NCI-H146 treated with DMSO at 0.1 percent for 48 hours (cell line): Measurements from ENCODE around the gene PPFIA3.
"Not testable (repeated sequence)": the region's sequence is repeated elsewhere in the genome, so short reads cannot be mapped to it uniquely, and the experiment has no call there.

Source experiments
- DNase-seq: peaks from one replicate; lab custom pipeline; 2025; ENCODE audit not compliant: unreplicated experiment; lab: John Stamatoyannopoulos, UW

Gene PPFIA3

GRCh38 chr19:49173198-49173597 is 53.9 kb downstream of the PPFIA3 start:
- DNase-seq: no peak

- DNase-seq: no peak
Measured at GRCh38 chr19:49180659-49181058, 61.3 kb downstream of the PPFIA3 start.

GRCh38 chr19:49182010-49182847 is 62.9 kb downstream of the PPFIA3 start:
- not testable (repeated sequence) for DNase-seq

- no peak for DNase-seq
Measured at GRCh38 chr19:49182848-49183375, 63.6 kb downstream of the PPFIA3 start.

GRCh38 chr19:49186108-49186507 is 66.8 kb downstream of the PPFIA3 start:
- DNase-seq: no peak

GRCh38 chr19:49188626-49189200 is 69.4 kb downstream of the PPFIA3 start:
- DNase-seq: no peak

- no peak for DNase-seq
Measured at GRCh38 chr19:49189259-49189658, 69.9 kb downstream of the PPFIA3 start.

GRCh38 chr19:49190781-49191180 is 71.4 kb downstream of the PPFIA3 start:
- no peak for DNase-seq

- DNase-seq: no peak
Measured at GRCh38 chr19:49193822-49194394, 74.6 kb downstream of the PPFIA3 start.

- no peak for DNase-seq
Measured at GRCh38 chr19:49194408-49194807, 75.1 kb downstream of the PPFIA3 start.

GRCh38 chr19:49196527-49197240 is 77.3 kb downstream of the PPFIA3 start:
- DNase-seq: no peak

- no peak for DNase-seq
Measured at GRCh38 chr19:49200238-49200862, 81.0 kb downstream of the PPFIA3 start.
